Lung (tissue), 12 donors: Measurements from ENCODE around the gene KIAA0319L. TPM values are rescaled to one million over a fixed set of nuclear protein-coding genes. Genes with fewer than 3 reads are reported as not detected.

Source experiments
- ATAC-seq: fragments of 200-7000 bp; cut with Tn5 transposase; one replicate; pipeline ENCODE4 v1.9.1; 2020; ENCODE audit warnings: moderate number of reproducible peaks; ENCODE audit not compliant: insufficient read depth, low FRiP score
- DNase-seq, 3 donors: peaks; one replicate each; pipeline ENCODE4 v3.0.0-alpha.2; 2013 to 2017
- H3K27ac ChIP-seq, 2 donors: one replicate each; pipeline ENCODE4 v1.5.1; 2013; ENCODE audit warnings: mild to moderate bottlenecking in 2 of 2, moderate library complexity in 2 of 2, control low read depth in 1 of 2, inconsistent platforms in 1 of 2, low read depth in 1 of 2, low read length in 1 of 2
- H3K27me3 ChIP-seq, 3 donors: one replicate each; pipeline ENCODE4 v1.5.1; 2013; ENCODE audit warnings: low read length in 2 of 3; ENCODE audit not compliant: control insufficient read depth in 3 of 3, insufficient read depth in 3 of 3
- H3K36me3 ChIP-seq, 4 donors: one replicate each; pipeline ENCODE4 v1.5.1; 2013; ENCODE audit warnings: low read length in 4 of 4, mild to moderate bottlenecking in 1 of 4, moderate library complexity in 1 of 4; ENCODE audit not compliant: control insufficient read depth in 4 of 4, insufficient read depth in 4 of 4
- H3K4me1 ChIP-seq, 5 donors: one replicate each; pipeline ENCODE4 v1.5.1; 2013; ENCODE audit warnings: low read length in 5 of 5, mild to moderate bottlenecking in 2 of 5, moderate library complexity in 1 of 5; ENCODE audit not compliant: control insufficient read depth in 5 of 5, insufficient read depth in 5 of 5
- H3K4me3 ChIP-seq: one replicate; pipeline ENCODE4 v1.5.1; 2013; ENCODE audit warnings: mild to moderate bottlenecking, control low read depth, moderate library complexity
- H3K9ac ChIP-seq, 2 donors: one replicate each; pipeline ENCODE4 v1.5.1; 2013; ENCODE audit warnings: low read length in 2 of 2, control low read depth in 1 of 2; ENCODE audit not compliant: insufficient read depth in 1 of 2
- H3K9me3 ChIP-seq, 4 donors: one replicate each; pipeline ENCODE4 v1.5.1; 2013; ENCODE audit warnings: low read length in 3 of 4, mild to moderate bottlenecking in 1 of 4, moderate library complexity in 1 of 4; ENCODE audit not compliant: control insufficient read depth in 4 of 4, insufficient read depth in 3 of 4
- WGBS, 2 donors: extraction: QIAGEN DNeasy Blood & Tissue Kit; methylation state at CpG; one replicate each; pipeline ENCODE4 v1.1.7; 2013; 5-methylcytosine and 5-hydroxymethylcytosine counted together
- polyA plus RNA-seq, 2 donors: library from polyadenylated mRNA; stranded (reverse); fragments of 200-250 nt; gene quantifications; one replicate each; pipeline ENCODE4 v1.2.1, GENCODE V29; 2013
- total RNA-seq, 2 donors: library from RNA; depleted of rRNA in 1 of 2; stranded (reverse); fragments of >200 nt in 1 of 2; gene quantifications; one replicate each; pipeline ENCODE4 v1.2.1, GENCODE V29; 2014 to 2021
- TF ChIP-seq, protein P1 (sequence below): IDR thresholded peaks from 2 replicates; pipeline ENCODE4 v1.5.1; 2012; ENCODE audit warnings: mild to moderate bottlenecking; ENCODE audit errors: control extremely low read depth, extremely low read depth
- donor health status: control.
- donor health status: control.
- donor health status: Bipolar disorder and iron deficiency.
- donor health status: healthy.
- donor health status: DM: yes; HTN: yes; CAD: no.

The KIAA0319L gene
- total and polyA plus RNA-seq, 4 donors, result 20.3 to 121 (median 60.9) TPM

DNA sequence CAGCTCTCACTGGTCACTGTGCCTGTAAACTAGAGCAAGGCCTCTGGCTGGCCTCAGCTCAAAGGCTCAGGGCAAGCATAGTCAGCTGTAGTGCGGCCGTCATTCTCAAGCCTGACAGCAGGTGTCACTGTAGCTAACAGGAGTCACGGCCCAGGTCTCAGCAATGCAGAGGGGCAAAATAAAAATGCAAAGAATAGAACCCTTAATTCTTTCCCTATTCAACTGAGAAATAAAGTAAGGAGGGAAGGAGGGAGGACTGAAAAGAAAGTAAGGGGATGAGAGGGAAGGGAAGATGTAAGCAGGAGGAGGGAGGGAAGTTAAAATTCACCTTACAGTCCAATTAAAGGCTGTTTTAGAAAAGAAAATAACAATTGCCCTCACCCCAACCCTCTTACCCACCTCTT lies 106.1 kb downstream of the KIAA0319L start:
- peaks cover 11 to 41% (median 25%) of the 10 kb centered on the region in 4 donors for H3K36me3 ChIP-seq

DNA sequence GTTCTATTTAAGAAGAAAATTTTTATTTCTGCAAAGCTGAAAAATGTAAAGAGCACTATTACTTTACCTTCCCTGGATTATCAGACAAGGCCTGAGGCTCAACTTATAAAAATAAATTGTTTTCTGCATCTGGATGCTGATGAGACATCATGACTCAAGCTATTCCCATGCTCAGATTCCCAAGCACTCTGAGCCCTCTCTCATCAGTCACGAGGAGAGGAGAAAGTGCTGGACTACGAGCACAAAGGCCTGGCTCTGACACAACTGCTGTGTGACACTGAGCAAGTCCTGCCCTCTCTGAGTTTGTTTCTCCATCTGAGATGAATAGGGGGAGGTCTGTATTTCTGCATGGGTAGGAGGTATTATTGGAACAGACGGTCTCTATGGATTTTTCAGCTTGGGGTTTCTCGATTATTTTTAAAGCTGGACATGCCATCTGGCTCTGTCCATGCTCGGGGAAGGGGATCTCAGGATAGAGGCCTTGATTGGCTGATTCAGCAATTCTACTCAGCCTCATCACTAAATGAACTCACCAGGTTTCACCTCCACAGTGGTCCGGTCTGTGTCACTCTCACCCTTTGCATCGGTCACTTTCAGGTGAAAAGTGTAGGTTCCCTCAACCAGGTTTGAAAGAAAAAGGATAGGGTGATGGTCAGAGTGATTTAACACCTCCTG lies 107.7 kb downstream of the KIAA0319L start:
- DNase-seq (no peak), ATAC-seq (no peak)
- 88 to 94% methylated on average over 7 of the region's 7 CpGs for WGBS, 2 donors
- no peak overlapping the region for H3K9ac ChIP-seq
- no peak overlapping the region for H3K4me3 ChIP-seq
- H3K4me1 ChIP-seq, result peaks cover 6 to 25% (median 13%) of the 10 kb centered on the region in 5 donors
- H3K27me3 ChIP-seq, result no peaks in the 10 kb centered on the region
- H3K36me3 ChIP-seq, result peaks cover 18 to 39% (median 21%) of the 10 kb centered on the region in 4 donors
- H3K9me3 ChIP-seq, result no peaks in the 10 kb centered on the region
- TF ChIP-seq, protein P1, sequence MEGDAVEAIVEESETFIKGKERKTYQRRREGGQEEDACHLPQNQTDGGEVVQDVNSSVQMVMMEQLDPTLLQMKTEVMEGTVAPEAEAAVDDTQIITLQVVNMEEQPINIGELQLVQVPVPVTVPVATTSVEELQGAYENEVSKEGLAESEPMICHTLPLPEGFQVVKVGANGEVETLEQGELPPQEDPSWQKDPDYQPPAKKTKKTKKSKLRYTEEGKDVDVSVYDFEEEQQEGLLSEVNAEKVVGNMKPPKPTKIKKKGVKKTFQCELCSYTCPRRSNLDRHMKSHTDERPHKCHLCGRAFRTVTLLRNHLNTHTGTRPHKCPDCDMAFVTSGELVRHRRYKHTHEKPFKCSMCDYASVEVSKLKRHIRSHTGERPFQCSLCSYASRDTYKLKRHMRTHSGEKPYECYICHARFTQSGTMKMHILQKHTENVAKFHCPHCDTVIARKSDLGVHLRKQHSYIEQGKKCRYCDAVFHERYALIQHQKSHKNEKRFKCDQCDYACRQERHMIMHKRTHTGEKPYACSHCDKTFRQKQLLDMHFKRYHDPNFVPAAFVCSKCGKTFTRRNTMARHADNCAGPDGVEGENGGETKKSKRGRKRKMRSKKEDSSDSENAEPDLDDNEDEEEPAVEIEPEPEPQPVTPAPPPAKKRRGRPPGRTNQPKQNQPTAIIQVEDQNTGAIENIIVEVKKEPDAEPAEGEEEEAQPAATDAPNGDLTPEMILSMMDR, result no peak
- no peak overlapping the region for H3K27ac ChIP-seq

More for the DNA sequence above, 106.1 kb downstream of the KIAA0319L start:
- 3 to 9% methylated on average over 3 of the region's 3 CpGs for WGBS, 2 donors
- TF ChIP-seq, protein P1, result peak; percentile 82
- DNase-seq (peak; percentile 80 to 83 (median 81)), ATAC-seq (peak; percentile 81)
- Histone ChIP-seq H3K4me3 (no peak overlapping the region), H3K27ac (peak overlapping the region in 1 of 2 donors; percentile 75), H3K9ac (no peak overlapping the region), H3K27me3 (no peaks in the 10 kb centered on the region), H3K9me3 (no peaks in the 10 kb centered on the region), H3K4me1 (peaks cover 6 to 25% (median 13%) of the 10 kb centered on the region in 5 donors)

DNA sequence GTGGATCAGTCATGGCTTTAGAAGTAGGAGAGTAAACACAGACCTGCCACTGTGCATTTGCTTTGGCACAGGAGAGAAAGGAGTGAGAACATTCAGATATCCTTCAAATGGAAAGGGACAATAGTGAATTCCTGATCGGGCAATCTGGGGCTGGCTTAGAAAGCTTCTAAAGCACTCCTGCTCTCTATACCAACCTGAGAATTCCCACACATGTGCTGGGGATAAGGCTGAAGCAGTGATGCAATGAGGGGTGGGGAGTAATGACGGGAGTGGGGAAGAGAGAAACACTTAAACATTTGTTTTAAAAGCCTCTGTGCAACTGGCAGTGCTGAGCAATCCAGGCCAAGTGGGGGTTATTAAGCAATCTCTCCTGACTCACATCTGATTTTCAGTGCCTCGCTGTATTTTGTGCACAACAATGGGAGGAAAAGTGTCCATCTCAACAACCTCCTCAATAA lies 108.8 kb downstream of the KIAA0319L start:
- whole genome bisulfite sequencing, 2 donors, result 27 to 33% methylated on average over 3 of the region's 3 CpGs
- no peak overlapping the region for H3K9ac ChIP-seq

More for the DNA sequence above, 108.8 kb downstream of the KIAA0319L start:
- ATAC-seq (peak; percentile 64), DNase-seq (no peak)
- Histone ChIP-seq H3K9me3 (no peaks in the 10 kb centered on the region), H3K27ac (peak overlapping the region in 1 of 2 donors; percentile 50), H3K4me3 (no peak overlapping the region), H3K36me3 (peaks cover 21 to 38% (median 23%) of the 10 kb centered on the region in 4 donors), H3K27me3 (no peaks in the 10 kb centered on the region), H3K4me1 (peaks cover 2 to 23% (median 13%) of the 10 kb centered on the region in 5 donors)
- TF ChIP-seq, protein P1, result no peak
